IMR-90 (cell line): ENCODE results near the gene SLC36A2. TPM values are rescaled to one million over a fixed set of nuclear protein-coding genes. Genes with fewer than 3 reads are reported as not detected.

Experiments used
- ATAC-seq: fragments of 200-7000 bp; cut with Tn5 transposase; 2 replicates; pipeline ENCODE4 v1.9.1; 2020; ENCODE audit warnings: low read depth, mild to moderate bottlenecking, moderate library complexity
- BruUV-seq: library from RNA; stranded (reverse); fragments of 400-500 nt; replicated peaks from 2 replicates; lab custom pipeline; 2021; lab: Mats Ljungman, UMichigan
- CTCF ChIA-PET: fragments of 300-600 bp; formaldehyde crosslinking; extraction: SDS; loops from one replicate; lab custom pipeline; 2021; ENCODE audit warnings: antibody characterized with exemption; lab: Yijun Ruan, JAX
- POLR2A ChIA-PET: fragments of 300-600 bp; sonication (Branson Sonifier 250); formaldehyde crosslinking; loops from one replicate; lab custom pipeline; 2022; ENCODE audit warnings: antibody characterized with exemption; ENCODE audit not compliant: unreplicated experiment; lab: Charles Lee
- DNase-seq: peaks from one replicate; pipeline ENCODE4 v3.0.0; 2013
- H2AFZ ChIP-seq: replicated peaks from 2 replicates; pipeline ENCODE3; 2013; ENCODE audit warnings: low read length, mild to moderate bottlenecking; ENCODE audit not compliant: poor library complexity
- H2AK5ac ChIP-seq: 2 replicates; pipeline ENCODE4 v1.6.1; 2013; ENCODE audit warnings: low read depth, low read length, inconsistent platforms
- H2AK9ac ChIP-seq: replicated peaks from 2 replicates; pipeline ENCODE3; 2013; ENCODE audit warnings: mild to moderate bottlenecking, low read depth, low read length, moderate library complexity; ENCODE audit not compliant: poor library complexity
- H2BK120ac ChIP-seq: 2 replicates; pipeline ENCODE4 v1.6.1; 2013; ENCODE audit warnings: low read depth, low read length, inconsistent platforms
- H2BK15ac ChIP-seq: 3 replicates; pipeline ENCODE4 v1.6.1; 2013; ENCODE audit warnings: low read depth, low read length, inconsistent platforms
- H2BK20ac ChIP-seq: 2 replicates; pipeline ENCODE4 v1.6.1; 2013; ENCODE audit warnings: low read depth, mild to moderate bottlenecking, inconsistent platforms, low read length, moderate library complexity
- H2BK5ac ChIP-seq: 2 replicates; pipeline ENCODE4 v1.6.1; 2013; ENCODE audit warnings: mild to moderate bottlenecking, low read depth, low read length, inconsistent platforms; ENCODE audit not compliant: poor library complexity, severe bottlenecking
- H3K14ac ChIP-seq: replicated peaks from 2 replicates; pipeline ENCODE4 v1.6.1; 2013; ENCODE audit warnings: low read depth, low read length, inconsistent platforms
- H3K18ac ChIP-seq: 2 replicates; pipeline ENCODE4 v1.6.1; 2013; ENCODE audit warnings: low read depth, low read length, control low read depth
- H3K23ac ChIP-seq: 2 replicates; pipeline ENCODE4 v1.6.1; 2013; ENCODE audit warnings: low read depth, low read length, inconsistent platforms
- H3K27ac ChIP-seq: 2 replicates; pipeline ENCODE4 v1.5.1; 2013; ENCODE audit warnings: mild to moderate bottlenecking, control low read depth, low read length; ENCODE audit not compliant: insufficient read depth
- H3K27me3 ChIP-seq: 2 replicates; pipeline ENCODE4 v1.6.1; 2013; ENCODE audit warnings: low read length; ENCODE audit not compliant: control insufficient read depth, insufficient read depth
- H3K36me3 ChIP-seq: 2 replicates; pipeline ENCODE4 v1.6.1; 2013; ENCODE audit warnings: low read length, mixed read lengths; ENCODE audit not compliant: control insufficient read depth, insufficient read depth
- H3K4ac ChIP-seq: 2 replicates; pipeline ENCODE4 v1.6.1; 2013; ENCODE audit warnings: low read depth, low read length, inconsistent platforms
- H3K4me1 ChIP-seq: 2 replicates; pipeline ENCODE4 v1.6.1; 2013; ENCODE audit warnings: low read length, mixed read lengths; ENCODE audit not compliant: control insufficient read depth, insufficient read depth
- H3K4me2 ChIP-seq: 2 replicates; pipeline ENCODE4 v1.6.1; 2013; ENCODE audit warnings: low read depth, mild to moderate bottlenecking, control low read depth, low read length, moderate library complexity
- H3K4me3 ChIP-seq: 2 replicates; pipeline ENCODE4 v1.5.1; 2013; ENCODE audit warnings: low read depth, mild to moderate bottlenecking, control low read depth, low read length, moderate library complexity; ENCODE audit not compliant: insufficient read depth
- H3K56ac ChIP-seq: 2 replicates; pipeline ENCODE4 v1.6.1; 2013; ENCODE audit warnings: low read length, inconsistent platforms; ENCODE audit not compliant: insufficient read depth; ENCODE audit errors: extremely low read depth
- H3K79me1 ChIP-seq, 2 experiments: 2 replicates each; pipeline ENCODE4 v1.6.1; 2013; ENCODE audit warnings: low read length in 2 of 2, inconsistent platforms in 1 of 2, low read depth in 1 of 2
- H3K9ac ChIP-seq: 2 replicates; pipeline ENCODE4 v1.6.1; 2013; ENCODE audit warnings: low read depth, low read length, control low read depth
- H3K9me1 ChIP-seq: 2 replicates; pipeline ENCODE4 v1.6.1; 2013; ENCODE audit warnings: low read length, inconsistent platforms; ENCODE audit not compliant: insufficient read depth
- H3K9me3 ChIP-seq: 2 replicates; pipeline ENCODE4 v1.6.1; 2013; ENCODE audit warnings: low read length; ENCODE audit not compliant: control insufficient read depth, insufficient read depth
- H4K20me1 ChIP-seq: 2 replicates; pipeline ENCODE4 v1.6.1; 2013; ENCODE audit warnings: low read length, inconsistent platforms; ENCODE audit not compliant: insufficient read depth
- H4K5ac ChIP-seq: 2 replicates; pipeline ENCODE4 v1.6.1; 2013; ENCODE audit warnings: mild to moderate bottlenecking, low read depth, low read length, control low read depth
- H4K8ac ChIP-seq, 2 experiments: 2 replicates each; pipeline ENCODE4 v1.6.1; 2013; ENCODE audit warnings: low read depth in 2 of 2, low read length in 2 of 2, control low read depth in 1 of 2, inconsistent platforms in 1 of 2
- H4K91ac ChIP-seq: 2 replicates; pipeline ENCODE4 v1.6.1; 2013; ENCODE audit warnings: low read depth, low read length, inconsistent platforms; ENCODE audit not compliant: insufficient read depth
- BHLHE40 ChIP-seq: fragments of 150-350 bp; IDR thresholded peaks from 2 replicates; pipeline ENCODE4 v1.6.1; 2016; ENCODE audit warnings: mild to moderate bottlenecking, low read depth, low read length
- CEBPB ChIP-seq: IDR thresholded peaks from 2 replicates; pipeline ENCODE4 v1.6.1; 2012; ENCODE audit warnings: low read depth, low read length, improper control_type of control experiment
- CHD1 ChIP-seq: IDR thresholded peaks from 2 replicates; pipeline ENCODE4 v1.6.1; 2012; ENCODE audit warnings: low read depth, low read length, improper control_type of control experiment
- FOS ChIP-seq: fragments of 150-350 bp; IDR thresholded peaks from 2 replicates; pipeline ENCODE4 v1.6.1; 2016; ENCODE audit warnings: low read depth, low read length
- MAFK ChIP-seq: IDR thresholded peaks from 2 replicates; pipeline ENCODE4 v1.6.1; 2012; ENCODE audit warnings: low read depth, low read length, improper control_type of control experiment
- MAZ ChIP-seq: IDR thresholded peaks from 2 replicates; pipeline ENCODE4 v1.6.1; 2012; ENCODE audit warnings: low read depth, mild to moderate bottlenecking, low read length, improper control_type of control experiment, moderate library complexity, borderline replicate concordance
- MXI1 ChIP-seq: IDR thresholded peaks from 2 replicates; pipeline ENCODE4 v1.6.1; 2012; ENCODE audit warnings: low read depth, mild to moderate bottlenecking, low read length, moderate library complexity, borderline replicate concordance
- NFE2L2 ChIP-seq: fragments of 150-350 bp; IDR thresholded peaks from 2 replicates; pipeline ENCODE4 v1.6.1; 2016; ENCODE audit warnings: low read depth, mild to moderate bottlenecking, low read length
- POLR2A ChIP-seq: IDR thresholded peaks from 2 replicates; pipeline ENCODE4 v1.6.1; 2012; ENCODE audit warnings: mild to moderate bottlenecking, low read depth, low read length
- RAD21 ChIP-seq: IDR thresholded peaks from 2 replicates; pipeline ENCODE4 v1.6.1; 2012; ENCODE audit warnings: low read length, improper control_type of control experiment
- RCOR1 ChIP-seq: IDR thresholded peaks from 2 replicates; pipeline ENCODE4 v1.6.1; 2012; ENCODE audit warnings: mild to moderate bottlenecking, low read length, improper control_type of control experiment; ENCODE audit not compliant: insufficient replicate concordance
- RFX5 ChIP-seq: IDR thresholded peaks from 2 replicates; pipeline ENCODE4 v1.8.0; 2012; ENCODE audit warnings: low read depth, mild to moderate bottlenecking, low read length, moderate library complexity
- SMC3 ChIP-seq: fragments of 150-350 bp; IDR thresholded peaks from 2 replicates; pipeline ENCODE4 v1.6.1; 2016; ENCODE audit warnings: low read depth, mild to moderate bottlenecking, antibody characterized with exemption, low read length, moderate library complexity
- WGBS, 2 experiments: methylation state at CpG; one replicate each; pipeline versions ENCODE4 v1.1.5 to v1.1.7; 2013; ENCODE audit warnings: missing lambda C conversion rate in 2 of 2; ENCODE audit not compliant: insufficient read length in 1 of 2; ENCODE audit errors: extremely low coverage in 2 of 2; 5-methylcytosine and 5-hydroxymethylcytosine counted together
- dilution Hi-C: fragments of 300-500 bp; cut with HindIII; formaldehyde crosslinking; loops from one replicate; pipeline ENCODE4 v1.14.3; 2018; ENCODE audit warnings: low sequenced_read_pairs; ENCODE audit not compliant: unreplicated experiment
- in situ Hi-C: fragments of 300-500 bp; cut with MboI; formaldehyde crosslinking; loops from 3 replicates; pipeline ENCODE4 v1.14.3; 2019; ENCODE audit warnings: low sequenced_read_pairs, inconsistent platforms, mixed read lengths
- intact Hi-C: fragments of 100-400 bp; cut with micrococcal nuclease; formaldehyde crosslinking; loops from 2 replicates; pipeline ENCODE4 v1.10.0; 2022
- polyA plus RNA-seq, 3 experiments: library from polyadenylated mRNA; depleted of rRNA; stranded (reverse); fragments of >200 nt; gene quantifications; 2 replicates each; pipeline ENCODE4 v1.2.3, GENCODE V29; 2012; ENCODE audit warnings: low replicate concordance in 1 of 3
- total RNA-seq: library from RNA; depleted of rRNA; stranded (reverse); fragments of >200 nt; gene quantifications from 2 replicates; pipeline ENCODE4 v1.2.3, GENCODE V29; 2012
- TF ChIP-seq, protein P1 (sequence below): fragments of 150-350 bp; IDR thresholded peaks from 2 replicates; pipeline ENCODE4 v1.6.1; 2017; ENCODE audit warnings: mild to moderate bottlenecking, antibody characterized with exemption, low read length, low read depth
- TF ChIP-seq, protein P2 (sequence below): fragments of 150-350 bp; IDR thresholded peaks from 2 replicates; pipeline ENCODE4 v1.6.1; 2016; ENCODE audit warnings: low read depth, mild to moderate bottlenecking, low read length, moderate library complexity, borderline replicate concordance
- TF ChIP-seq, protein P3 (sequence below): conservative IDR thresholded peaks from 2 replicates; pipeline ENCODE4 v1.5.1; 2012; ENCODE audit warnings: mild to moderate bottlenecking, low read depth, low read length, improper control_type of control experiment

Gene SLC36A2
- total and polyA plus RNA-seq, 2 of the 4 experiments (the other 2 are of a cell fraction): not detected

- no CpG with 5 or more reads among the region's 2 CpGs for WGBS, 2 experiments
- CTCF ChIA-PET: no interaction called here
- no peak overlapping the region for H2BK15ac ChIP-seq
- in situ Hi-C loops: no loop called here
- POLR2A ChIA-PET: no interaction called here
- H3K4me3 ChIP-seq: no peak overlapping the region
- TF ChIP-seq RFX5 (no peak), NFE2L2 (no peak), MAFK (no peak), SMC3 (no peak), FOS (no peak), RAD21 (no peak), MAZ (no peak), POLR2A (no peak), RCOR1 (no peak), CHD1 (no peak), CEBPB (no peak), BHLHE40 (no peak), MXI1 (no peak)
- TF ChIP-seq, protein P1, sequence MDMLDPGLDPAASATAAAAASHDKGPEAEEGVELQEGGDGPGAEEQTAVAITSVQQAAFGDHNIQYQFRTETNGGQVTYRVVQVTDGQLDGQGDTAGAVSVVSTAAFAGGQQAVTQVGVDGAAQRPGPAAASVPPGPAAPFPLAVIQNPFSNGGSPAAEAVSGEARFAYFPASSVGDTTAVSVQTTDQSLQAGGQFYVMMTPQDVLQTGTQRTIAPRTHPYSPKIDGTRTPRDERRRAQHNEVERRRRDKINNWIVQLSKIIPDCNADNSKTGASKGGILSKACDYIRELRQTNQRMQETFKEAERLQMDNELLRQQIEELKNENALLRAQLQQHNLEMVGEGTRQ: no peak
- TF ChIP-seq, protein P2, sequence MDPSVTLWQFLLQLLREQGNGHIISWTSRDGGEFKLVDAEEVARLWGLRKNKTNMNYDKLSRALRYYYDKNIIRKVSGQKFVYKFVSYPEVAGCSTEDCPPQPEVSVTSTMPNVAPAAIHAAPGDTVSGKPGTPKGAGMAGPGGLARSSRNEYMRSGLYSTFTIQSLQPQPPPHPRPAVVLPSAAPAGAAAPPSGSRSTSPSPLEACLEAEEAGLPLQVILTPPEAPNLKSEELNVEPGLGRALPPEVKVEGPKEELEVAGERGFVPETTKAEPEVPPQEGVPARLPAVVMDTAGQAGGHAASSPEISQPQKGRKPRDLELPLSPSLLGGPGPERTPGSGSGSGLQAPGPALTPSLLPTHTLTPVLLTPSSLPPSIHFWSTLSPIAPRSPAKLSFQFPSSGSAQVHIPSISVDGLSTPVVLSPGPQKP: no peak
- TF ChIP-seq, protein P3, sequence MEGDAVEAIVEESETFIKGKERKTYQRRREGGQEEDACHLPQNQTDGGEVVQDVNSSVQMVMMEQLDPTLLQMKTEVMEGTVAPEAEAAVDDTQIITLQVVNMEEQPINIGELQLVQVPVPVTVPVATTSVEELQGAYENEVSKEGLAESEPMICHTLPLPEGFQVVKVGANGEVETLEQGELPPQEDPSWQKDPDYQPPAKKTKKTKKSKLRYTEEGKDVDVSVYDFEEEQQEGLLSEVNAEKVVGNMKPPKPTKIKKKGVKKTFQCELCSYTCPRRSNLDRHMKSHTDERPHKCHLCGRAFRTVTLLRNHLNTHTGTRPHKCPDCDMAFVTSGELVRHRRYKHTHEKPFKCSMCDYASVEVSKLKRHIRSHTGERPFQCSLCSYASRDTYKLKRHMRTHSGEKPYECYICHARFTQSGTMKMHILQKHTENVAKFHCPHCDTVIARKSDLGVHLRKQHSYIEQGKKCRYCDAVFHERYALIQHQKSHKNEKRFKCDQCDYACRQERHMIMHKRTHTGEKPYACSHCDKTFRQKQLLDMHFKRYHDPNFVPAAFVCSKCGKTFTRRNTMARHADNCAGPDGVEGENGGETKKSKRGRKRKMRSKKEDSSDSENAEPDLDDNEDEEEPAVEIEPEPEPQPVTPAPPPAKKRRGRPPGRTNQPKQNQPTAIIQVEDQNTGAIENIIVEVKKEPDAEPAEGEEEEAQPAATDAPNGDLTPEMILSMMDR: no peak
- no peak overlapping the region for H3K14ac ChIP-seq
- H2BK120ac ChIP-seq: no peak overlapping the region
- DNase-seq (no peak), ATAC-seq (no peak)
- H3K36me3 ChIP-seq: no peaks in the 10 kb centered on the region
- H3K9me1 ChIP-seq: no peaks in the 10 kb centered on the region
- no peaks in the 10 kb centered on the region for H3K9me3 ChIP-seq
- H2BK20ac ChIP-seq: no peak overlapping the region
- no peak overlapping the region for H3K56ac ChIP-seq
- no peak overlapping the region for H3K23ac ChIP-seq
- no peaks in the 10 kb centered on the region for H3K4me1 ChIP-seq
- no peak overlapping the region for H3K18ac ChIP-seq
- dilution Hi-C loops: no loop called here
- H3K4ac ChIP-seq: no peak overlapping the region
- no peak overlapping the region for H3K27ac ChIP-seq
- no peak overlapping the region for H2AK9ac ChIP-seq
- no peaks in the 10 kb centered on the region for H4K20me1 ChIP-seq
- no peak overlapping the region for H4K8ac ChIP-seq
- no peak overlapping the region for H2BK5ac ChIP-seq
- H3K4me2 ChIP-seq: no peak overlapping the region
- no TSS peak for BruUV-seq
- no peak overlapping the region for H2AFZ ChIP-seq
- no peak overlapping the region for H4K91ac ChIP-seq
- no peak overlapping the region for H3K9ac ChIP-seq
- no peaks in the 10 kb centered on the region for H3K79me1 ChIP-seq
- H3K27me3 ChIP-seq: peaks cover 6% of the 10 kb centered on the region
- no peak overlapping the region for H2AK5ac ChIP-seq
- H4K5ac ChIP-seq: no peak overlapping the region
- intact Hi-C loops: no loop called here
These were observed 71.6 kb downstream of the SLC36A2 start for GRCh38 chr5:151275803-151276202.
